Activated T-helper 2 cell treated with anti-CD3 and anti-CD28 coated beads, Interferon-gamma antibody, Interleukin-2, Interleukin-4, amounts not matched to agents 10 μg/mL and 5 μg/mL and 100 μg/mL, durations not matched to agents 14 hours and 24 hours and 36 hours (primary cell): ENCODE data around the gene NVL. TPM values are rescaled to one million over a fixed set of nuclear protein-coding genes. Genes with fewer than 3 reads are reported as not detected.

Experiments used
- DNase-seq: peaks from one replicate; pipeline ENCODE4 v3.0.0; 2021; ENCODE audit warnings: low spot score
- H3K27ac Mint-ChIP-seq: one replicate; pipeline ENCODE4 v1.8.0; 2021; ENCODE audit warnings: mixed read lengths
- H3K27me3 Mint-ChIP-seq: one replicate; pipeline ENCODE4 v1.8.0; 2021; ENCODE audit warnings: low read depth, mixed read lengths
- H3K36me3 Mint-ChIP-seq: one replicate; pipeline ENCODE4 v1.8.0; 2021; ENCODE audit warnings: low read depth, mixed read lengths
- H3K4me1 Mint-ChIP-seq: one replicate; pipeline ENCODE4 v1.8.0; 2021; ENCODE audit warnings: low read depth, mixed read lengths
- H3K4me3 Mint-ChIP-seq: one replicate; pipeline ENCODE4 v1.8.0; 2021; ENCODE audit warnings: low read depth, mild to moderate bottlenecking, moderate library complexity, mixed read lengths
- H3K9me3 Mint-ChIP-seq: one replicate; pipeline ENCODE4 v1.8.0; 2021; ENCODE audit warnings: mixed read lengths
- intact Hi-C: fragments of 100-400 bp; cut with micrococcal nuclease; formaldehyde crosslinking; loops from one replicate; pipeline ENCODE4 v1.15.1; 2023
- total RNA-seq: library from RNA; stranded (reverse); gene quantifications from 2 replicates; pipeline ENCODE4 v1.2.3, GENCODE V29; 2022

Gene NVL
- total RNA-seq, 1 donor from 2014 or later: 39.0 TPM

DNA sequence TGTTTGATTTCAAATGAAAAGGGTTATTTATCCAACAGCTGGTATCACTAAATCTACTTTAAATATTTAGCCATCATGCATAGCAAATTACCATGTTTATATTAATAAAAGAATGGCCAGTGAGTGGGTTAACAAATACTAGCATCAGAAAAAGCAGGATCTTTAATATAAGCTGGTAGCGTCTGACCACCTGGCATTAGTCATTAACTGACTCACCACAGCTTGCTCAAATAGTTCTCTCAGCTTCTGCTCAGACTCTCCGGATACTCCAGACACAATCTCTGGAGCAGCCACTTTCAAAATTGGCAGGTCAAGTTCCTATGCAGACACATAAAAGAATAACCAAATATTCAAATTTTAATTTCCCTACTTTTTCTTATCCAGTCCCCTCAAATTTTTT lies 29.6 kb downstream of the NVL start:
- H3K27ac Mint-ChIP-seq: no peak overlapping the region
- peaks cover 57% of the 10 kb centered on the region for H3K36me3 Mint-ChIP-seq
- H3K27me3 Mint-ChIP-seq: no peaks in the 10 kb centered on the region
- no peak overlapping the region for H3K4me3 Mint-ChIP-seq
- H3K9me3 Mint-ChIP-seq: no peaks in the 10 kb centered on the region
- DNase-seq: no peak
- intact Hi-C loops: no loop called here
- H3K4me1 Mint-ChIP-seq: peaks cover 3% of the 10 kb centered on the region

DNA sequence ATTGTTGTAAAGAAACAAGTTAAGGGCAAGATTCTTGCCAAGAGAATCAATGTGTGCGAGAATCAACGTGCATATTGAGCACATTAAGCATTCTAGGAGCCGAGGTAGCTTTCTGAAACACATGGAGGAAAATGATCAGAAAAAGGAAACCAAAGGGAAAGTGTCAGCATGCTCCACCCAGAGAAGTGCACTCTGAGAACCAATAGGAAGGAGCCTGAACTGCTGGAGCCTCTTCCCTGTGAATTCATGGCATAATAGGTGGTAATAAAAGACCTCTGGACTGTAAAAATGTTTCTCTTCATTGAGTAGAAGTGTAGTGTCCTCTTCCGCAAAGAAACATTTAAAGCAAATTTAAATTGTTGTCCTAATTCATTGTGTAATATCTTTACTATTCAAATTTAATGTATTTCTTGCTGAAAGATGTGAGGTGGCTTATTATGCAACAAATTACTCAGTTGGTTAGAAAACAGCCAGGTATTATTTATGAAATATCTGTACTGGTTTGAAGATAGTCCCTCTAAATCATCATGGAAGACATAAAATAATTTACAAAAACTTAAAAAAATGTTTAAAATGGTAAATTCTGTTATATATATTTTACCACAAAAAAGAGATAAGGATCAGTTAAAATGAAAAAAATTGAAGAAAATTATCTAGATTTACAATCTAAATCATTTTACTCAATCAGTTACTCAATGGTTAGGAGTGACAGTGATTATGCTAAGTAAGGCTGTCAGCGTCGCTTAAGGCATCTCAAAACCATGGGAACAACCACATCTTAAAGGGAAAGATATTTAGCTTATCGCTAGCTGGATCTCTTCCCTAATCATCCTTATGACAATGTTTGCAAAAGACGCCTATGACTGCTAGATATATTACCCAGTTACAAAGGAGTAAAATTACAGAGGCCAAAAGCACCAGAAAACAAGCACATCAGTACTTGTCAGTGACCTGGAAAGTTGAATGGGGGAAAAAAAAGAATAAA lies 31.3 kb downstream of the NVL start:
- H3K27me3 Mint-ChIP-seq: no peaks in the 10 kb centered on the region
- peaks cover 59% of the 10 kb centered on the region for H3K36me3 Mint-ChIP-seq
- H3K4me3 Mint-ChIP-seq: no peak overlapping the region
- no peak for DNase-seq
- H3K4me1 Mint-ChIP-seq: peaks cover 3% of the 10 kb centered on the region
- H3K27ac Mint-ChIP-seq: no peak overlapping the region
- no peaks in the 10 kb centered on the region for H3K9me3 Mint-ChIP-seq
- intact Hi-C loops: no loop called here

DNA sequence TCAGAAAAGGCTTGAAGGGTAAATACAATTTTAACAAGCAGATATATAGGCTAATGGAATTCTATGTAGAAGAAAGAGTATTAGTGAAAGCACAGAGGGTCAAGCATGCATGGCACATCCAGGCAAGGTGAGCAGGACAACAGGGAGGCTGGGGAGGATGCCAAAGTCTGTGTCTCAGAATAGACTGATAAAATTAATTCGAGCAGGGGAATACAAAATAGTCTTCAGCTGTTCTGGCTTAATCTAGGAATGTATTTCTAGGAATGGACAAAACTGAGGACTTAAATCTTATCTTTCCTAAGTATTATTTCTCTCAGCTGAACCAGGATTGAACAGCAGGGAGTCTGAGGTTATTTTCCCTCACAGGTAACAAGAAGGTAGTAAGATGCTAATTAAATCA lies 35.2 kb downstream of the NVL start:
- no peaks in the 10 kb centered on the region for H3K27me3 Mint-ChIP-seq

DNA sequence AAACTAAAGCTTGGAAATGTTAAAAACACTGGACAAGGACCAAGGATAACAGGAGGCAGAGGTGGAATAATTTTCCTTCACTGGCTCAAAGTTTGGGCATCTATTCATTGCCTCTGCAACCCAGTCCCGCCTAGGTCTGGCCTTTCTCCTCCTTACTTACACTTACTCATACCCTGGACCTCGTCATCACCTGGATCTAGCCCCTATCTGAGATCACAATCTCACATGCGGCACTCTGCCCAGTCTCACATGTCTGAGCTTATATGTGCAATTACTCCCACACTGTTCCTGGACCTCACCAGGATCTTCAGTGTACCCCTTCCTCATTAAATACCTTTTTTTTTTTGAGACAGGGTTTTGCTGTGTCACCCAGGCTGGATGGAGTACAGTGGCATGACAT lies 37.6 kb downstream of the NVL start:
- no peaks in the 10 kb centered on the region for H3K9me3 Mint-ChIP-seq
- intact Hi-C loops: no loop called here
- no peak overlapping the region for H3K4me3 Mint-ChIP-seq
- no peaks in the 10 kb centered on the region for H3K27me3 Mint-ChIP-seq
- H3K4me1 Mint-ChIP-seq: no peaks in the 10 kb centered on the region
- H3K27ac Mint-ChIP-seq: no peak overlapping the region
- peaks cover 52% of the 10 kb centered on the region for H3K36me3 Mint-ChIP-seq
- no peak for DNase-seq

More for the DNA sequence above, 35.2 kb downstream of the NVL start:
- Mint-ChIP-seq H3K27ac (no peak overlapping the region), H3K4me3 (no peak overlapping the region), H3K4me1 (peaks cover 3% of the 10 kb centered on the region), H3K36me3 (peaks cover 61% of the 10 kb centered on the region), H3K9me3 (no peaks in the 10 kb centered on the region)
- intact Hi-C loops: no loop called here
- DNase-seq: no peak

GRCh38 chr1:224289396-224289795 lies 40.6 kb downstream of the NVL start:
- Mint-ChIP-seq H3K27ac (no peak overlapping the region), H3K27me3 (no peaks in the 10 kb centered on the region), H3K9me3 (no peaks in the 10 kb centered on the region), H3K4me1 (no peaks in the 10 kb centered on the region), H3K4me3 (no peak overlapping the region), H3K36me3 (peaks cover 50% of the 10 kb centered on the region)
- intact Hi-C loops: no loop called here
- DNase-seq: no peak

DNA sequence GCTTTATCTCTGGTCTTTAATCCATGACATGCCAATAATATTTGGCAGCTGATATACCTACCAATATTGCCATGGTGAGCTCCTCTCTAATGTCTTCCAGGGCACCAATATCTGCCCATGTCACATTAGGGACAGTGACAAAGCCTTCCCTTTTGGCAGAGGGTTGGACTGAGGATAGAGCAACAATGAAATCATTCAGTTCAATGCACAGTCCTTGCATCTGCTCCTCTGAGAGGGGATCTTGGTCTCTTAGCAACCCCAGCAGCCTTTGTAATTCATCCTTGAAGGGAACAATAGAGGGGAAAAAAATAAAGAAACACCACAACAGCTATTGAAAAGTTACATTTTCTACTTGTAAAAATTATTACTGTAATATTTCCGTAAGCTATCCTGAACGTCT lies 42.3 kb downstream of the NVL start:
- no peak for DNase-seq
- intact Hi-C loops: no loop called here
- peaks cover 47% of the 10 kb centered on the region for H3K36me3 Mint-ChIP-seq
- no peaks in the 10 kb centered on the region for H3K27me3 Mint-ChIP-seq
- H3K4me1 Mint-ChIP-seq: no peaks in the 10 kb centered on the region
- no peak overlapping the region for H3K27ac Mint-ChIP-seq
- no peak overlapping the region for H3K4me3 Mint-ChIP-seq
- H3K9me3 Mint-ChIP-seq: no peaks in the 10 kb centered on the region

- no peaks in the 10 kb centered on the region for H3K27me3 Mint-ChIP-seq
- intact Hi-C loops: no loop called here
- no peak overlapping the region for H3K4me3 Mint-ChIP-seq
- no peak overlapping the region for H3K27ac Mint-ChIP-seq
- no peaks in the 10 kb centered on the region for H3K9me3 Mint-ChIP-seq
- DNase-seq: no peak
- peaks cover 45% of the 10 kb centered on the region for H3K36me3 Mint-ChIP-seq
- H3K4me1 Mint-ChIP-seq: no peaks in the 10 kb centered on the region
These were observed 47.8 kb downstream of the NVL start for GRCh38 chr1:224282140-224282539.

DNA sequence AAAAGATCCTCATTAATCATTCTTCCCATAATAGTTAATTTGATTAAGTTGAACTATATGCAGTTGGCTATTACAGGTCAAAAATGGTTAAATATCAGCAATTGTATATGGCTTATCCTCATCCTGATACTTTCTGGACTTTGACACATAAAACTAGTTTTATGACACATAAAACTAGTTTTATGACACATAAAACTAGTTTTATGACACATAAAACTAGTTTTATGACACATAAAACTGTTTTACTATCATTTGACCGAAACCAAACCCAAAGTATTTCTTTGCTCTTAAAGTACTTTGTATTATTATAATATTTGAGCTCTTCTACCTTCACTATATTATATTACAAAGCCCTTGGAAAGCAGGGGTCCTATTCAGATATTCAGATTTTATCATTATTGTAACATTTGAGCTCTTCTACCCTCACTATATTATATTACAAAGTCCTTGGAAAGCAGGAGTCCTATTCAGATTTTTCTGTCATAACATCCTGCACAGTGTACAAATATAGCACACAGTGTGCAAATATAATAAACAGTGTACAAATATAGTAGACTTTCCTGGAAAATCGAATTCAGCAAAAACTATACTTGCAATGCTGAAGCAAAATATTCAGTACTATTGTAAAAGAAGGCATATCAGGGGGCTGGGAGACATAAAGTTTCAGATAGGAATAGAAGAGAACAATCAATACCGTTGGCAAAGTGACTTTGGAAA lies 53.0 kb downstream of the NVL start:
- Mint-ChIP-seq H3K4me1 (peaks cover 4% of the 10 kb centered on the region), H3K27ac (no peak overlapping the region), H3K9me3 (no peaks in the 10 kb centered on the region), H3K4me3 (no peak overlapping the region), H3K27me3 (no peaks in the 10 kb centered on the region), H3K36me3 (peaks cover 33% of the 10 kb centered on the region)
- DNase-seq: no peak
- intact Hi-C loops: no loop called here

DNA sequence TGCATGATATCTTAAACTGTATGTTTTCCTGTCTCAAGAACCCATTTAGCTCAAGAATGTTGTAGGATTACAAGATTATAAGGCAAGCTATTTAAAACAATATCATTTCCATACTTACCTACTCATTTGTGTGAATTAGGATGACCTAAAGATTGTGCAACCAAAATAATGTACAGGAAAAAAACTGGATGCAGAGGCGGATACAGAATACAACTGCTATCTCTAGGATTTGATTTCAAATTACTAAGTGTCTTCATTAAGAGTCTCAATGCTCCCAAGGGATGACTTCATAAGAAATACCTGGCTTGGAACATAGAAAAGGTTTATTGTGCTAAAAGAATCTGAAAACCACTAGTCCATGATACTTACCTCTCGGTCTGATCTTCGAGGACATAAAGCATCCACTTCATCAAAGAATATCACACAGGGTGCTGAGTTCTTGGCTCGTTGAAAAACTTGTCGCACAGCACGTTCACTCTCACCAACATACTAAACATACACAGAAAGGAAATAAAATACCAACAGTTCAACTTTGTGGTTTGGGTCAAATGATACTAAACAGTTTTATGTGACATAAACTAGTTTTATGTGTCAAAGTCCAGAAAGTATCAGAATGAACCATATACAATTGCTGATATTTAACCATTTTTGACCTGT lies 54.9 kb downstream of the NVL start:
- H3K9me3 Mint-ChIP-seq: no peaks in the 10 kb centered on the region
- no peaks in the 10 kb centered on the region for H3K27me3 Mint-ChIP-seq
- intact Hi-C loops: no loop called here
- no peak overlapping the region for H3K4me3 Mint-ChIP-seq
- DNase-seq: no peak
- peaks cover 27% of the 10 kb centered on the region for H3K36me3 Mint-ChIP-seq
- peaks cover 4% of the 10 kb centered on the region for H3K4me1 Mint-ChIP-seq
- no peak overlapping the region for H3K27ac Mint-ChIP-seq

GRCh38 chr1:224273641-224274040 lies 56.3 kb downstream of the NVL start:
- peaks cover 4% of the 10 kb centered on the region for H3K4me1 Mint-ChIP-seq
- peaks cover 39% of the 10 kb centered on the region for H3K36me3 Mint-ChIP-seq
- H3K27me3 Mint-ChIP-seq: no peaks in the 10 kb centered on the region
- H3K9me3 Mint-ChIP-seq: no peaks in the 10 kb centered on the region
- intact Hi-C loops: no loop called here
- no peak for DNase-seq
- H3K27ac Mint-ChIP-seq: no peak overlapping the region
- no peak overlapping the region for H3K4me3 Mint-ChIP-seq

DNA sequence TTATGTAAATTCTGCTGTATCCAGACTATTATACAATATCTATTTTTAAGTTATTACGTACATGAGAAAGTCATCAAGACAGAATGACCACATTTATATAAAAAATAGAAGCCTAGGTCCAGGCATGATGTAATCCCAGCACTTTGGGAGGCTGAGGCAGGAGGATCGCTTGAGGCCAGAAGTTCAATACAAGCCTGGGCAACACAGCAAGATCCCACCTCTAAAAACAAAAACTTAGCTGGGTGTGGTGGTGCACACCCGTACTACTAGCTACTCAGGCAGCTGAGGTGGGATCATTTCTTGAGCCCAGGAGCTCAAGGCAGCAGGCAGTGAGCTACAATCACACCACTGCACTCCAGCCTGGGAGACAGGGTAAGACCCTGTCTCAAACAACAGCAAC lies 58.9 kb downstream of the NVL start:
- H3K36me3 Mint-ChIP-seq: peaks cover 50% of the 10 kb centered on the region

DNA sequence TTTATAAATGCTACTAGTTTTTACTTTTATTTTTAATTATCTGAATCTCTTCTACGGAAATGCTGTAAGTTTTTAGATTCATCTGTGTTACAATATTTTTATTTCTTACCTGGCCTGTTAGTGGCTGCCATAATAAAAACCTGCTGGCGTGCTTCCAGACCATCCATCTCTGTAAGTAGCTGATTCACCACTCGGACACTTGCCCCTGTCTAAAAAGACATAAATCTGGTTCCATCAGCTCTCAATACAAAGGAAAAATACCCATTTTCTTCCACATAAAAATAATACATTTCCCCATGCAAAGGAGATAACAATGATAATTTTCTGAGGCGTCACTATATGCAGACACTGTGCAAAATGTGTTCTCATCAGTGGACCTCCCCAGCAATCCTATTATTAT lies 62.0 kb downstream of the NVL start:
- Mint-ChIP-seq H3K9me3 (no peaks in the 10 kb centered on the region), H3K27me3 (no peaks in the 10 kb centered on the region), H3K4me1 (peaks cover 25% of the 10 kb centered on the region), H3K4me3 (no peak overlapping the region), H3K36me3 (peaks cover 54% of the 10 kb centered on the region), H3K27ac (no peak overlapping the region)
- intact Hi-C loops: loop anchor here (1.0 to 5.0 kb wide), 5 partner anchors 63 to 109 kb away; partner anchors contain the start of genes DEGS1 and NVL
- no peak for DNase-seq

More for the DNA sequence above, 58.9 kb downstream of the NVL start:
- intact Hi-C loops: no loop called here
- no peak overlapping the region for H3K27ac Mint-ChIP-seq
- no peaks in the 10 kb centered on the region for H3K9me3 Mint-ChIP-seq
- peaks cover 14% of the 10 kb centered on the region for H3K4me1 Mint-ChIP-seq
- H3K27me3 Mint-ChIP-seq: no peaks in the 10 kb centered on the region
- no peak for DNase-seq
- no peak overlapping the region for H3K4me3 Mint-ChIP-seq
